Body of pancreas (tissue), 4 donors: ENCODE data around the gene CNRIP1. TPM values are rescaled to one million over a fixed set of nuclear protein-coding genes. Genes with fewer than 3 reads are reported as not detected.

ENCODE experiments used
- ATAC-seq: fragments of 150-250 bp; one replicate; pipeline ENCODE4 v1.9.1; 2016
- DNase-seq, 4 donors: peaks; one replicate each; pipeline ENCODE4 v3.0.0-alpha.2; 2019
- H3K27ac ChIP-seq, 4 donors: fragments of 200-600 bp; sonication (generic); 1 replicate in 3 of 4; 2 replicates in 1 of 4; pipeline versions ENCODE4 v1.5.1 to v1.6.1; 2016 to 2019; ENCODE audit warnings: mild to moderate bottlenecking in 1 of 4, mixed read lengths in 1 of 4, moderate library complexity in 1 of 4
- H3K27me3 ChIP-seq, 2 donors: fragments of 200-600 bp; sonication (generic); one replicate each; pipeline ENCODE4 v1.6.0; 2016; ENCODE audit warnings: mild to moderate bottlenecking in 1 of 2
- H3K36me3 ChIP-seq, 2 donors: fragments of 200-600 bp; sonication (generic); replicated peaks in 1 of 2; 2 replicates each; pipeline ENCODE4 v1.5.1; 2016; ENCODE audit warnings: low read depth in 2 of 2; ENCODE audit not compliant: insufficient read depth in 1 of 2
- H3K4me1 ChIP-seq: fragments of 200-600 bp; sonication (generic); one replicate; pipeline ENCODE4 v1.6.0; 2016
- H3K4me3 ChIP-seq, 2 donors: fragments of 200-600 bp; sonication (generic); 1 replicate in 1 of 2; 2 replicates in 1 of 2; pipeline ENCODE4 v1.5.1; 2016 to 2019
- H3K9me3 ChIP-seq, 3 donors: fragments of 200-600 bp; sonication (generic); 1 replicate in 2 of 3; 2 replicates in 1 of 3; pipeline ENCODE4 v1.5.1; 2016
- POLR2A ChIP-seq, 3 donors: fragments of 450-650 bp; IDR thresholded peaks; one replicate each; pipeline ENCODE4 v1.6.1; 2016; ENCODE audit warnings: antibody characterized with exemption in 3 of 3, mild to moderate bottlenecking in 2 of 3
- WGBS, 2 donors: methylation state at CpG; one replicate each; pipeline ENCODE4 v1.1.5; 2017; 5-methylcytosine and 5-hydroxymethylcytosine counted together
- intact Hi-C: fragments of 100-400 bp; cut with DNase I; formaldehyde crosslinking; loops from one replicate; pipeline ENCODE4 v1.15.1; 2023
- total RNA-seq, 2 donors: library from RNA; depleted of rRNA; stranded (reverse); fragments of >200 nt; gene quantifications; one replicate each; pipeline ENCODE4 v1.1.0, GENCODE V29; 2016
- TF ChIP-seq, protein P1 (sequence below), 7 experiments: fragments of 450-650 bp in 4 of 7; fragments of 200-600 bp in 3 of 7; sonication (generic) in 3 of 7; IDR thresholded peaks; one replicate each; pipeline ENCODE4 v1.5.1; 2016 to 2019; ENCODE audit warnings: antibody characterized with exemption in 7 of 7

CNRIP1 gene
- total RNA-seq, 2 donors from 2014 or later: 2.6 to 5.7 TPM

DNA sequence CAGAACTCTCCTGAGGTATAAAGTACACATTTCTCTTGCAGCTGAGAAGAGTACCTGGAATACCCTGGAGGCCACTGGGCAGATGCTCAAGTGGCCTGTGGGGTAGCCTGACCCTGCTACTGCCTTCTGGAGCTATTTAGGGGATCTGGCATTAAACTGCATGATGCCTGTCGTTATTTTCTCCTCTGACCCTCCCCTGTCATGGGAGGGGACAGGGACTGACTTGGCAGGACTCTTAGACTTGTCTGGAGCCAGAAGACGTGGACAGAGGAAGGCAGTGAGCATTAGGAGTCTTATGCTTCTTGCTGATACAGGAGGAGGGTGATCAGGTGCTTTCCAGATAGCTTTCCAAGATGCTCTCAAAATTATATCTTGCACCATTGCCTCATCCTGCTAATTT, 24.8 kb downstream of the CNRIP1 start:
- no peak for DNase-seq
- TF ChIP-seq, protein P1, sequence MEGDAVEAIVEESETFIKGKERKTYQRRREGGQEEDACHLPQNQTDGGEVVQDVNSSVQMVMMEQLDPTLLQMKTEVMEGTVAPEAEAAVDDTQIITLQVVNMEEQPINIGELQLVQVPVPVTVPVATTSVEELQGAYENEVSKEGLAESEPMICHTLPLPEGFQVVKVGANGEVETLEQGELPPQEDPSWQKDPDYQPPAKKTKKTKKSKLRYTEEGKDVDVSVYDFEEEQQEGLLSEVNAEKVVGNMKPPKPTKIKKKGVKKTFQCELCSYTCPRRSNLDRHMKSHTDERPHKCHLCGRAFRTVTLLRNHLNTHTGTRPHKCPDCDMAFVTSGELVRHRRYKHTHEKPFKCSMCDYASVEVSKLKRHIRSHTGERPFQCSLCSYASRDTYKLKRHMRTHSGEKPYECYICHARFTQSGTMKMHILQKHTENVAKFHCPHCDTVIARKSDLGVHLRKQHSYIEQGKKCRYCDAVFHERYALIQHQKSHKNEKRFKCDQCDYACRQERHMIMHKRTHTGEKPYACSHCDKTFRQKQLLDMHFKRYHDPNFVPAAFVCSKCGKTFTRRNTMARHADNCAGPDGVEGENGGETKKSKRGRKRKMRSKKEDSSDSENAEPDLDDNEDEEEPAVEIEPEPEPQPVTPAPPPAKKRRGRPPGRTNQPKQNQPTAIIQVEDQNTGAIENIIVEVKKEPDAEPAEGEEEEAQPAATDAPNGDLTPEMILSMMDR (IDR thresholded peaks at IDR 0.05): no peak
- no peak for TF ChIP-seq POLR2A (IDR thresholded peaks at IDR 0.05)
- 35 to 39% methylated on average over 2 of the region's 2 CpGs for WGBS, 2 donors

GRCh38 chr2:68294187-68294586, 25.6 kb downstream of the CNRIP1 start:
- Histone ChIP-seq H3K4me3 (no peak overlapping the region), H3K4me1 (no peaks in the 10 kb centered on the region), H3K27ac (no peak overlapping the region), H3K9me3 (no peaks in the 10 kb centered on the region), H3K36me3 (no peaks in the 10 kb centered on the region), H3K27me3 (no peaks in the 10 kb centered on the region)
- intact Hi-C loops: loop anchor here (5.0 kb wide), 1 partner anchor 172 kb away; no protein-coding TSS in a partner anchor
- ATAC-seq (no peak), DNase-seq (no peak)
- TF ChIP-seq, protein P1 (IDR thresholded peaks at IDR 0.05): no peak
- no peak for TF ChIP-seq POLR2A (IDR thresholded peaks at IDR 0.05)
- 61 to 75% methylated on average over 3 of the region's 3 CpGs for WGBS, 2 donors

More for the DNA sequence above, 24.8 kb downstream of the CNRIP1 start:
- intact Hi-C loops: loop anchor here (5.0 kb wide), 1 partner anchor 173 kb away; no protein-coding TSS in a partner anchor
- Histone ChIP-seq H3K4me1 (no peaks in the 10 kb centered on the region), H3K27me3 (no peaks in the 10 kb centered on the region), H3K36me3 (no peaks in the 10 kb centered on the region), H3K9me3 (no peaks in the 10 kb centered on the region), H3K27ac (no peak overlapping the region), H3K4me3 (no peak overlapping the region)
- no peak for ATAC-seq

GRCh38 chr2:68293755-68294154, 26.0 kb downstream of the CNRIP1 start:
- intact Hi-C loops: loop anchor here (5.0 kb wide), 1 partner anchor 171 kb away; no protein-coding TSS in a partner anchor
- TF ChIP-seq POLR2A (IDR thresholded peaks at IDR 0.05): no peak
- TF ChIP-seq, protein P1 (IDR thresholded peaks at IDR 0.05): no peak
- ATAC-seq: no peak
- no peaks in the 10 kb centered on the region for H3K9me3 ChIP-seq
- no peaks in the 10 kb centered on the region for H3K4me1 ChIP-seq
- no peaks in the 10 kb centered on the region for H3K36me3 ChIP-seq
- WGBS, 2 donors: 63 to 76% methylated on average over 6 of the region's 6 CpGs
- H3K4me3 ChIP-seq: no peak overlapping the region
- H3K27ac ChIP-seq: no peak overlapping the region
- H3K27me3 ChIP-seq: no peaks in the 10 kb centered on the region
- DNase-seq: no peak

GRCh38 chr2:68293024-68293423, 26.7 kb downstream of the CNRIP1 start:
- Histone ChIP-seq H3K36me3 (no peaks in the 10 kb centered on the region), H3K27ac (no peak overlapping the region), H3K9me3 (no peaks in the 10 kb centered on the region), H3K4me1 (no peaks in the 10 kb centered on the region), H3K27me3 (no peaks in the 10 kb centered on the region), H3K4me3 (no peak overlapping the region)
- WGBS, 2 donors: 72 to 77% methylated on average over 4 of the region's 4 CpGs
- DNase-seq: no peak
- no peak for ATAC-seq
- TF ChIP-seq, protein P1 (IDR thresholded peaks at IDR 0.05): no peak
- TF ChIP-seq POLR2A (IDR thresholded peaks at IDR 0.05): no peak
- intact Hi-C loops: loop anchor here (5.0 kb wide), 1 partner anchor 171 kb away; no protein-coding TSS in a partner anchor

GRCh38 chr2:68292108-68292710, 27.5 kb downstream of the CNRIP1 start:
- Histone ChIP-seq H3K27ac (no peak overlapping the region), H3K4me3 (no peak overlapping the region), H3K4me1 (no peaks in the 10 kb centered on the region), H3K9me3 (no peaks in the 10 kb centered on the region), H3K36me3 (no peaks in the 10 kb centered on the region), H3K27me3 (no peaks in the 10 kb centered on the region)
- intact Hi-C loops: loop anchor here (5.0 kb wide), 1 partner anchor 170 kb away; no protein-coding TSS in a partner anchor
- WGBS, 2 donors: 13 to 15% methylated on average over 3 of the region's 3 CpGs
- TF ChIP-seq, protein P1 (IDR thresholded peaks at IDR 0.05): peak; percentile 44 to 79 (median 72)
- no peak for TF ChIP-seq POLR2A (IDR thresholded peaks at IDR 0.05)
- peak; percentile 47 for ATAC-seq
- peak; percentile 23 to 35 (median 32) for DNase-seq
